ENCODE measurements around the gene ALX4. TPM values are rescaled to one million over a fixed set of nuclear protein-coding genes. Genes with fewer than 3 reads are reported as not detected.

Gene ALX4
- total RNA-seq, 4 donors from 2014 or later = 0.21 to 1.1 (median 0.34) TPM; not detected in 1

DNA sequence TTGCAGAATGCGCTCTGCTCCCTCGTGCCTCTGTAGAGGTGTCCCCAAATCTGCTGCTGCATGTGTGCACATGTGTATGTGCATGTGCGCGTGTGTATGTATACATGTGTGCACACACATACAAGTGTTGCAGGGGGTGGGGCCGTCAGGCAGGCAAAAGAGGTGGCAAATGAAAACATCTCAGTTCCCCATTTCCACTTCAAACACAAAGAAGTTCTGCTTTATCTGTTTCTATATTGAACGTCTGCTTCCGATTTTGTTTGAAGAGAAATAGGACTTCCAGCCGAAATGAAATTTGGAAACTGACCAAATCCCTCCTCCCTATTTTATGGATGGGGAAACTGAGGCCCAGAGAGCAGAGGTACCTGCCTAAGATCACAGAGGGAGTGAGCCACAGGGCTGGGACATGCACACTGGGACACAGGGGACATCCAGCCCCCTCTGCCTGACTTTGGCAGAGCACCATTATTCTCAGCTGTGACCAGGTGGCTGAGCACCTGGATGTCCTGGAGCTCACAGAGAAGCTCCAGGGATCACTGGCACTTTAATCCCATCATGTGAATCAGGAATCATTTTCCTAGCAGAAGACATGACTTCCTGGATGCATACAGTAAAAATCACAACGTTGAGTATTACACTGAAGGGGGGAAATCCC, 41.2 kb upstream of the ALX4 start:
- Histone ChIP-seq H3K4me3 (no peak overlapping the region), H3K9me3 (no peaks in the 10 kb centered on the region), H3K36me3 (no peaks in the 10 kb centered on the region), H3K27me3 (peaks cover 8% of the 10 kb centered on the region), H3K27ac (no peak overlapping the region), H3K4me1 (no peaks in the 10 kb centered on the region)
- DNase-seq (ENCODE audit: low spot score in 2 of 2) = no peak
- WGBS = 79% methylated on average over 9 of the region's 9 CpGs
- TF ChIP-seq CTCF (IDR thresholded peaks at IDR 0.05) = no peak
- TF ChIP-seq POLR2AphosphoS5 (IDR thresholded peaks at IDR 0.05) = no peak
- no peak for TF ChIP-seq EP300 (IDR thresholded peaks at IDR 0.05)
- no peak for TF ChIP-seq POLR2A (IDR thresholded peaks at IDR 0.05)

DNA sequence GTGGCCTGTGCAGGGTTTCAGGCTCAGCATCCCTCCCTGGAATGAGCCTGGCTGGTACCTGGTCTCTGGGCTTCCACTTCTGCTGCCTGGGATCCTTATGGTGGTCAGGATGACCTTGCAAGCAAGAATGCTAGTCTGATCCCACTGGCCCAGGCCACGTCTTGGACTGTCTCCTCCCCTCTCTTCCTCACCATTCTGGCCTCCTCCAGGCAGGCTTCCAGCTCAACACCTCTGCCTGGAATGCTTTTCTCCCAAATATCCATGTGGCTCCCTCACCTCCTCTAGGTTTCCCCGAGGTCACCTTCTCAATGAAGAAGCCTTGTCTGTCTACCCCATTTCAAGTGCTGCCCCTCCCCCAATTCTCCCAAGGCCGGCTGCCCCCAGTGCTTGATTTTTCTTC, 39.4 kb upstream of the ALX4 start:
- H3K4me1 ChIP-seq = no peaks in the 10 kb centered on the region
- TF ChIP-seq CTCF (IDR thresholded peaks at IDR 0.05) = no peak
- TF ChIP-seq EP300 (IDR thresholded peaks at IDR 0.05) = no peak
- TF ChIP-seq POLR2A (IDR thresholded peaks at IDR 0.05) = no peak
- TF ChIP-seq POLR2AphosphoS5 (IDR thresholded peaks at IDR 0.05) = no peak
- 78% methylated on average over 3 of the region's 3 CpGs for WGBS
- no peak overlapping the region for H3K4me3 ChIP-seq
- peaks cover 8% of the 10 kb centered on the region for H3K27me3 ChIP-seq
- H3K27ac ChIP-seq = no peak overlapping the region
- no peaks in the 10 kb centered on the region for H3K36me3 ChIP-seq
- DNase-seq (ENCODE audit: low spot score in 2 of 2) = no peak
- no peaks in the 10 kb centered on the region for H3K9me3 ChIP-seq

DNA sequence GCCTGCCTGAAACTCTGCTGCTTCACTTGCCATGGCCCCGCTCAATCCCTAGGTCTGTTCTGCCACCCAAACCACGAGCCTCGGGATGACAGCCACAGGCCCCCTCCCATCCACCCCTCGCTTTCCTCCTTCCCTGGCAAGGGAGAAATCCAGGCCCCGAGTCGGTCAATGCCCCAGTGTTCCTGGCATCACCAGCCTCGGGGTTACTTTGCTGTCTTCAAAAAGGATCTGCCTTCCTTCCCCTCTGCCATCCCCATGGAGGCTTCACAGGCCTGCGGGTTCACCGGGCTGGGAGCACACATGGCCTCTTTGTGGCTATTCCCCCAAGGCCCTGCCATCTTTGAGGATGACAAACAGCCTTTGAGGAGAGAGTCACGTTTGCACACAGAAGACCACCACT, 38.8 kb upstream of the ALX4 start:
- no peaks in the 10 kb centered on the region for H3K4me1 ChIP-seq
- no peaks in the 10 kb centered on the region for H3K36me3 ChIP-seq
- H3K27me3 ChIP-seq = peaks cover 8% of the 10 kb centered on the region
- no peak overlapping the region for H3K27ac ChIP-seq
- H3K9me3 ChIP-seq = no peaks in the 10 kb centered on the region
- no peak for TF ChIP-seq POLR2AphosphoS5 (IDR thresholded peaks at IDR 0.05)
- no peak for TF ChIP-seq CTCF (IDR thresholded peaks at IDR 0.05)
- no peak for TF ChIP-seq EP300 (IDR thresholded peaks at IDR 0.05)
- no peak for TF ChIP-seq POLR2A (IDR thresholded peaks at IDR 0.05)
- WGBS = 72% methylated on average over 8 of the region's 10 CpGs
- H3K4me3 ChIP-seq = no peak overlapping the region
- DNase-seq (ENCODE audit: low spot score in 2 of 2) = no peak

GRCh38 chr11:44348114-44348513, 38.2 kb upstream of the ALX4 start:
- H3K4me1 ChIP-seq = no peaks in the 10 kb centered on the region

GRCh38 chr11:44347538-44347937, 37.6 kb upstream of the ALX4 start:
- H3K27ac ChIP-seq = no peak overlapping the region
- H3K36me3 ChIP-seq = no peaks in the 10 kb centered on the region
- H3K4me1 ChIP-seq = no peaks in the 10 kb centered on the region
- no peak for DNase-seq (ENCODE audit: low spot score in 2 of 2)
- WGBS = 95% methylated on average over 5 of the region's 5 CpGs
- no peak for TF ChIP-seq CTCF (IDR thresholded peaks at IDR 0.05)
- TF ChIP-seq POLR2AphosphoS5 (IDR thresholded peaks at IDR 0.05) = no peak
- no peak for TF ChIP-seq EP300 (IDR thresholded peaks at IDR 0.05)
- no peak for TF ChIP-seq POLR2A (IDR thresholded peaks at IDR 0.05)
- peaks cover 8% of the 10 kb centered on the region for H3K27me3 ChIP-seq
- H3K9me3 ChIP-seq = no peaks in the 10 kb centered on the region
- no peak overlapping the region for H3K4me3 ChIP-seq

More at GRCh38 chr11:44348114-44348513, 38.2 kb upstream of the ALX4 start:
- Histone ChIP-seq H3K9me3 (no peaks in the 10 kb centered on the region), H3K36me3 (no peaks in the 10 kb centered on the region), H3K27me3 (peaks cover 8% of the 10 kb centered on the region), H3K27ac (no peak overlapping the region), H3K4me3 (no peak overlapping the region)
- no peak for DNase-seq (ENCODE audit: low spot score in 2 of 2)
- WGBS = 100% methylated on average over 2 of the region's 2 CpGs
- TF ChIP-seq POLR2A (IDR thresholded peaks at IDR 0.05) = no peak
- TF ChIP-seq CTCF (IDR thresholded peaks at IDR 0.05) = no peak
- TF ChIP-seq POLR2AphosphoS5 (IDR thresholded peaks at IDR 0.05) = no peak

All from suprapubic skin (tissue), 4 donors.